GM21447 (cell line): ENCODE measurements around the gene NLN.
"Not testable (repeated sequence)": the region's sequence is repeated elsewhere in the genome, so short reads cannot be mapped to it uniquely, and the experiment has no call there.

ENCODE experiments used
- ATAC-seq: cut with Tn5 transposase; IDR thresholded peaks from one replicate; pipeline ENCODE4 v1.9.1; 2021; ENCODE audit not compliant: unreplicated experiment

NLN gene

GRCh38 chr5:65866837-65867521 lies 145.0 kb downstream of the NLN start:
- no peak for ATAC-seq

GRCh38 chr5:65867542-65868195 lies 145.7 kb downstream of the NLN start:
- ATAC-seq: no peak

- no peak for ATAC-seq
Measured at GRCh38 chr5:65868509-65868908, 146.5 kb downstream of the NLN start.

- ATAC-seq: no peak
Measured at GRCh38 chr5:65871182-65871581, 149.2 kb downstream of the NLN start.

- not testable (repeated sequence) for ATAC-seq
Measured at GRCh38 chr5:65871776-65872175, 149.8 kb downstream of the NLN start.

GRCh38 chr5:65873181-65873750 lies 151.3 kb downstream of the NLN start:
- ATAC-seq: no peak

GRCh38 chr5:65874241-65874640 lies 152.2 kb downstream of the NLN start:
- no peak for ATAC-seq

GRCh38 chr5:65876496-65876895 lies 154.5 kb downstream of the NLN start:
- ATAC-seq: no peak

GRCh38 chr5:65876970-65877369 lies 155.0 kb downstream of the NLN start:
- no peak for ATAC-seq
